ENCODE measurements around the gene PPAN.

PPAN gene, protein sequence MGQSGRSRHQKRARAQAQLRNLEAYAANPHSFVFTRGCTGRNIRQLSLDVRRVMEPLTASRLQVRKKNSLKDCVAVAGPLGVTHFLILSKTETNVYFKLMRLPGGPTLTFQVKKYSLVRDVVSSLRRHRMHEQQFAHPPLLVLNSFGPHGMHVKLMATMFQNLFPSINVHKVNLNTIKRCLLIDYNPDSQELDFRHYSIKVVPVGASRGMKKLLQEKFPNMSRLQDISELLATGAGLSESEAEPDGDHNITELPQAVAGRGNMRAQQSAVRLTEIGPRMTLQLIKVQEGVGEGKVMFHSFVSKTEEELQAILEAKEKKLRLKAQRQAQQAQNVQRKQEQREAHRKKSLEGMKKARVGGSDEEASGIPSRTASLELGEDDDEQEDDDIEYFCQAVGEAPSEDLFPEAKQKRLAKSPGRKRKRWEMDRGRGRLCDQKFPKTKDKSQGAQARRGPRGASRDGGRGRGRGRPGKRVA

DNA sequence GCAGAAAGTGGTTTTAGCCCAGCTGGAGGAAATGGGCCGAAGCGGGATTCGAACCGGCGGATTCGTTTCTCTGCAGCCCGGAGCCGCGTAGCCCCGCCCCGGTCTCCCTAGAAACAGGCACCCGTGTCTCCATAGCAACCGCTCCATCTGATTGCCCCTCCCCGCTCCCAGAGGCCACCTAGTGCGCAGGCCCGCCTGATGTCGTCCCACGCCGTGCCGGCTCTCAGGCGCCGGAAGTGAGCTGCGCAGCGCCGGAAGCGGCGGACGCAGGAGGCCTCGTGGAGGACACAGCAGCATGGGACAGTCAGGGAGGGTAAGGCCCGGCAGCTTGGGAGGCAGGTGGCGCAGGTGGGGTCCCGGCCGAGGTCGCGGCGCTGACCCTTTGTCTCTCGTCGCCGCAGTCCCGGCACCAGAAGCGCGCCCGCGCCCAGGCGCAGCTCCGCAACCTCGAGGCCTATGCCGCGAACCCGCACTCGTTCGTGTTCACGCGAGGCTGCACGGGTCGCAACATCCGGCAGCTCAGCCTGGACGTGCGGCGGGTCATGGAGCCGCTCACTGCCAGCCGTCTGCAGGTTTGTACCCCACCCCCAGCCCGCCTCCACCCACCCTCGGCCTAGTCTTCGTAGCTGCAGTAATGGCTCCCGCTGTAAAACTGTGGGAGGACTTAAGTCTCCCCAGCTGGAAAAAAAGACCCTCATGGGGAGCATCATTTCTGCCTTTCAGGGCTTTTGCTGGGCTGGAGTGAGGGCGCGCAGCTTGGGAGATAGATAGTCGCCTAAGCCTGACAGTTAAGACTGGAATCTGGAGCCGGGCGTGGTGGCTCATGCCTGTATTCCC is at the start of gene PPAN:
PPAN (plus strand) TSS at position 263 of the 837 bp plus-strand sequence; CDS start at position 296, 33 bp downstream.
- peak; percentile 92 to 99 (median 97) for DNase-seq

- no peak for DNase-seq
Measured at GRCh38 chr19:10061717-10062310, 44.3 kb upstream of the PPAN start.

- DNase-seq = no peak
Measured at GRCh38 chr19:10068205-10068604, 38.0 kb upstream of the PPAN start.

GRCh38 chr19:10069046-10069445 is 37.1 kb upstream of the PPAN start:
- DNase-seq = no peak

DNA sequence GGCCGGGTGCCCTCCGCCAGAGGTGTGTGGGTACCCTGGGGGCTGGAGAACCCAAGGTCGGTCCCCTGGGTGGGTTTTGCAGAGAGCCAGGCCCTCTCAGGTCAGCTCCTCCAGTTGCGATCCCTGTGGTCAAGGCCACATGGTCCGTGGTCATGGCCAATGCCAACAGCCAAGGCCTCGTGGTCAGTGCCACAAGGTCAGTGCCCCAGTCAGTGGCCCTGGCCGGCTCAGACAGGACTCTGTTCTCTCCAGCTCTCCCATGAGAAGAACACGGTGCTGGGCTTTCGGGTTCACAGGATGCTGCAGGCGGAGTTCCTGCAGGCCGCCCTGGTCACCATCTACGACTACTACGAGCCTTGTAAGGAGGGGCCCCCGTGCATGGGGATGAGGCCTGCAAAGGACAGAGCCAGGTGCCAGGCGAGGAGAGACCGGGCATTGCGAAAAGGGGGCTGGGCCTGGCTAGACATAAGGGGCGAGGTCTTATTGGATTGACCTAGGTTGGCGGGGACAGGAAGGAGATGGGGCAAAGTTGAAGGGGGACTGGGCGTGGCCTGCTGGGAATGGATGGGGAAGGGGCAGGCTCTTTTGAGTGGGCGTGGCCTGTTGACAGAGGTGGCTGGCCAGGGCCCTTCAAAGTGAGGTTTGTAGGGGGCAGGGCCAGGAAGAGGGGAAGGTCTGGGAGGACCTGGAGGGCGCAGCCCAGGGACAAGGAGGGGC is 35.3 kb upstream of the PPAN start:
- DNase-seq = no peak

GRCh38 chr19:10074153-10074552 is 32.0 kb upstream of the PPAN start:
- DNase-seq = peak in 1 of 3 experiments; percentile 34

DNA sequence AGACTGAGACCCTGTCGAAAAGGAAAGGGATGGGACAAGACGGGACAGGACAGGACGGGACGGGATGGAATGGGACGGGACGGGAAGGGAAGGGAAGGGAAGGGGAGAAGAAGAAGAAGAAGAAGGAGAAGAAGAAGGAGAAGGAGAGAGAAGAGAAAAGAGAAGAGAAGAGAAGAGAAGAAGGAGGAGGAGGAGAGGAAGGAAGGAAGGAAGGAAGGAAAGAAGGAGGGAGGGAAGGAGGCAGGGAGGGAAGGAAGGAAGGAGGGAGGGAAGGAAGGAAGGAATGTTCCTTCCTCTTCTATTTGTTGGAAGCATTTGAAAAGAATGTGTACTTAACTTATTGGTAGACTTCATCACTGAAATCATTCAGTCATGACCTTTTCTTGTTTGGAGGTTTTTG is 29.6 kb upstream of the PPAN start:
- no peak for DNase-seq

DNA sequence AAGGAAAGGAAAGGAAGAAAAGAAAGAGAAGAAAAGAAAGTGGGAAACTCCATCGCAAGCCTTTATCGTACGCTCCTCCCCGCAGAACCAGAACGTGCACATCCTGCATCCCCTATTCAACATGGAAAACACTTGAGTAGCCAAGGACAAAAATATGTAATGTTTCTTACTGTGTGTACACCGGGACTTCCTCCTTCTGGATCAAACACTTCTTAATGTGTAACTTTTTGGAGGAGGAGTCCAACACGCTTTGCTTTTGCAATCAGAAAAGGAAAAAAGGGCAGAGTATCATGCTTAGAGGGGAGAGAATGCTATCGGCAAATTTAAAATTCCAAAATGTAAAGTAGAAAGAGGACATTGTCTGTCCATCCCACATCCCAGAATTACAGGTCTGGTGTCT is 27.8 kb upstream of the PPAN start:
- no peak for DNase-seq

DNA sequence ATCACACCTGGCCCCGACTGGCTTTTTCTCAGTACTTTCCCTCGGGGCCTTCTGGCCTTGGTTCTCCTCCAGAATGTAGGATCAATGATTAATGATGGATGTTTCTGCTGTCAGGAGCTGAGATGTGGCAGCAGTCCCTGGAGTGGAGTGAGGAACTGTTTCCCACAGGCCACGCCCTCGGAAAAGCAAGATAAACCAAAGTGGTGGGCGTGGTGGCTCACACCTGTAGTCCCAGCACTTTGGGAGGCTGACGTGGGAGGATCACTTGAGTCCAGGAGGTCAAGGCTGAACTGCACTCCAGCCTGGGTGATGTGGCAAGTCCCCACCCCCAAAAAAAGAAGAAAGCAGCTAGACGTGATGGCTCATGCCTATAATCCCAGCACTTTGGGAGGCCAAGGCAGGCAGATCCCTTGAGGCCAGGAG is 27.1 kb upstream of the PPAN start:
- DNase-seq = no peak

DNA sequence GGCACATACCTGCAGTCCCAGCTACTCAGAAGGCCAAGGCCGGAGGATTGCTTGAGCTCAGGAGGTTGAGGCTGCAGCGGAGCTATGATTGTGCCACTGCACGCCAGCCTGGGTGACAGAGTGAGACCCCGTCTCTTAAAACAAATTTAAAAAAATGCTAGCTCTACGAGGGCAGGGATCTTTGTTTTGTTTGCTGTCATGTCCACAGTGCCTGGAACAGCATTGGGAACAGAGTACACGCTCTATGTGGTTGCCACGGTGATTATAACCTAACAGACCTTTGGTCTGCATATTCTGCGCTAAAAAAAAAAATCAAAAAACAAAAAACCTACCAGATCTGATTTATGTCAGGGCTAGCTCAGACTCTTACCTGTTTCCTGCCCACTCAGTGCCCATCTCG is 22.3 kb upstream of the PPAN start:
- no peak for DNase-seq

GRCh38 chr19:10084803-10085202 is 21.4 kb upstream of the PPAN start:
- DNase-seq = no peak

DNA sequence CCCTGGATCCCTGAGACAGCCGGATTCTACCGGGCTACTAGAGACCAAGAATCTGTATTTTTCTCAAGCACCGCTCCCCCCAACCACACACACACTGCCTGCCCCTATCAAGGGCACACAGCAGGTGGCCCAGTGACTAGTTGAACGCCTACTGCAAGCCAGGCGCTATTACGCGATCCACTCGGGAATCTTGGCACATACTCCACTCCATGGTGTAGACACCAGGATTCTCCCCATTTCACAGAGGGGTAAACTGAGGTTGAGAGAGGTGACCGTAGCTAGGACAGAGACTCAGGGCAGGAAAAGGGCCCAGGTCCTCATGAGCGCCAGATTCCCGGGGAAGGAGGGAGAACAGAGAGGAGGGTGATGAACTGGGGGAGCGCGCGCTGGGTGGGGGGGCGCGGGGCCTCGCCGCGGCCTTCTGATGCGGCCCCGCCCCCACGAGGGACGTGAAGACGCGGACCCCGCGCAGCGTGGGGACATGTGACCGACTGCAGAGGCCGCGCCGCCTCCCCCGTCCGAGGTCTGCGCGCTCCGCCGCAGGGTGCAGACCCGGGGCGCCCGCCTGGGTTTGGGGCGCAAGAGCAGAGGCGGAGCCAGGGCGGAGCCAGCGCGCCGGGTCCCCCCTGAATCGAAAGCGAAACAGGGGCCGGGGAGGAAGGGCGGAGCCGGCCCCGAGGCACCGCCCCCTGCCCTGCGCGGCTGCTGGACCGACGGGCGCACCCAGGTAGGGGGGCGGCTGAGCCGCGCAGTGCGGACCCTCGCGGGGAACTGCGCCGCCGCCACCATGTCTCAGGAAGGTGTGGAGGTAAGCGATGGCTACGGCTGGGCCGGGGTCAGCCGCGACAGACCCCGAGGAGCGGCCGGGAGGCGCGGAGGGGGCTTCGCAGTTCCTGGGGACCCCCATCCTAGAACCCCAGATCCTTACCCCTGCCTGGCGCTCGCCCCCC is 20.2 kb upstream of the PPAN start, which contains the start of gene SHFL:
SHFL (plus strand) TSS at position 677 of the 950 bp plus-strand sequence; CDS start at position 788, 111 bp downstream.
- DNase-seq = peak in 2 of 3 experiments; percentile 62 to 66

- DNase-seq = no peak
Measured at GRCh38 chr19:10086591-10087192, 19.5 kb upstream of the PPAN start.

DNA sequence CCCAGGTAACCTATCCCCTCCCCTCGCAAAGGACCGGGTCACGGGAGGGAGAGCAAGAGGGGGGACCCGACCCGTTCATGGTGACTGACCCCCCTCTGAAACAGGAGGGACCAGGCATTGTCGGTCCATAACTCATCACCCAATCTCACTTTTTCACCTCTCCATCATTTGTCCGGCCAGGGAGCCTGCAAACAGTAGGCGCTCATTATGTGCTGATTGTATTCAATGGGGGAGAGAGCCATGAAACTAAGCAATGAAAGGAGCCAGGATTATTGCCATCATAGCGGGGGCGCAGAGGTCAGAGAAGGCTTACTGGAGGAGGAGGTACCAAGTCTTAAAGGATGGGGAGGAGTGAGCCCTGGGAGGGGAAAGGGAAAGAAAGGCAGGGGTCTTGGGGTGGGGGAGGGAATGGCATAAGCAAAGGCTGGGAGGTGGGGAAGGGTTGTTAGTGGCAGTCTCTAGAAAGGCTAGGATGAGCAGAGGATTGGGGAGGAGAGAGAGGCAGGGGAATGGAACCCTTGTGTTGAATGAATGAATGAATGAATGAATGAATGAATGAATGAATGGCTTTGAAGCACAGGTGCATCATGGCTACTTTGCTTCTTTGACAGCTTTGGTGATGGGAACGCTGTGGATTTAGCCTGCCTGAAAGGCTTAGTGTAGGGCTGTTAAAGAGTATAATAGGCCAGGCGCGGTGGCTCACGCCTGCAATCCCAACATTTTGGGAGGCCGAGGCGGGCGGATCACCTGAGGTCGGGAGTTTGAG is 18.7 kb upstream of the PPAN start:
- DNase-seq = no peak

DNA sequence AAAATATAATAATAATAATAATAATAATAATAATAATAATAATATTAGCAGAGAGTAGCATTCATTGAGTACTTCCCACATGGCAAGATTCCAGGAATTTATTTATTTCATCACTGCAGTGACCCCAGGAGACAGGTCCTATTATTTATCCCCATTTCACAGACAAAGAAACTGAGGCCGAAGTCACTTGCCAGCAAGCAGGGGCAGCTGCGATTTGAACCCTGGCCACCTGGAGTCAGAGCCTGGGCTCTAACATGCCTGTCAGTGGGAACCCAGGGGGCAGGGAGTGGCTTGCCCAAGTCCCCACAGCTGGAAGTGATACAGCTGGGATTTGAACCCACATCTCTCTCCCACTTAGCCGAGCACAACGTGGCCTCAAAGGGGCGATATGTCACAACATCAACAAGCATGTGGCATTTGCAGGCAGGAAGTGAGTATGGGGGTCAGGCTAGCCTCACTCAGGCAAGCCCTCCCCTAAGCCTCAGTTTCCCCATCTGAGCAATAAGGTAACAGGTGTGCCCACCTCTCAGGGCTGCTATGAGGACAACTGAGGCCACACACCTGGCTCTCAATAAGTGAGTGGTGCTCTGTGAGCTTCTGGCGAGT is 17.1 kb upstream of the PPAN start:
- DNase-seq = no peak

DNA sequence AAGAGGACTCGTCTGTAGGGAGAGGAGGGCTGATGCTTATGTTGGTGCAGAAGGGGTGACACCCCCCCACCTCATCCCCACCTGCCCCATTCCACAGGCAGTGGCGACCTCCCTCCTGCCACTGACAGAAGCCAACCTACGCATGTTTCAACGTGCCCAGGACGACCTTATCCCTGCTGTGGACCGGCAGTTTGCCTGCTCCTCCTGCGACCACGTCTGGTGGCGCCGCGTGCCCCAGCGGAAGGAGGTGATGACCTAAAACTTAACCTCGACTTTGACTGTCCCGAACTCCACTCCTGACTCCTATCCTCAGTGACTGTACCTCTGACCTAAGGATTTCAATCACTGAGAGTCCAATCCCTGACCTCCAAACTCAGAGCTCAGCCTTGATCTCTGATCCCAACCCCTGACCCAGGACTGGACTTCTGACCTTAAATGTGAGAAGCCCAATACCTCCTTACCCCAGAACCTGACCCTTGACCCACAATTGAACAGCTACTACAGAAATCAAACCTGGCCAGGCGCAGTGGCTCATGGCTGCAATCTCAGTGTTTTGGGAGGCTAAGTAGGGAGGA is 16.3 kb upstream of the PPAN start:
- DNase-seq = no peak

DNA sequence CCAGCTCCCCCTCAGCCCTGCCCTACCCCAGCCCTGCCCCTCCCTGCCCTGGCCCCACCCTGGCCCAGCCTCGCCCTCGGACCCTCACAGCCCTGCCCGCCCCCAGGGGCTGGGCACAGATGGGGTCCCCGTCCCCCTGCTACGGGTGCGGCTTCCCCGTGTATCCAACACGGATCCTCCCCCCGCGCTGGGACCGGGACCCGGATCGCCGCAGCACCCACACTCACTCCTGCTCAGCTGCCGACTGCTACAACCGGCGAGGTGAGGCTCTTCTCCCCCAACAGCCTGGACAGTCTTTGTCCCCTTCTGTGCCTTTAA is 14.8 kb upstream of the PPAN start:
- DNase-seq = no peak

DNA sequence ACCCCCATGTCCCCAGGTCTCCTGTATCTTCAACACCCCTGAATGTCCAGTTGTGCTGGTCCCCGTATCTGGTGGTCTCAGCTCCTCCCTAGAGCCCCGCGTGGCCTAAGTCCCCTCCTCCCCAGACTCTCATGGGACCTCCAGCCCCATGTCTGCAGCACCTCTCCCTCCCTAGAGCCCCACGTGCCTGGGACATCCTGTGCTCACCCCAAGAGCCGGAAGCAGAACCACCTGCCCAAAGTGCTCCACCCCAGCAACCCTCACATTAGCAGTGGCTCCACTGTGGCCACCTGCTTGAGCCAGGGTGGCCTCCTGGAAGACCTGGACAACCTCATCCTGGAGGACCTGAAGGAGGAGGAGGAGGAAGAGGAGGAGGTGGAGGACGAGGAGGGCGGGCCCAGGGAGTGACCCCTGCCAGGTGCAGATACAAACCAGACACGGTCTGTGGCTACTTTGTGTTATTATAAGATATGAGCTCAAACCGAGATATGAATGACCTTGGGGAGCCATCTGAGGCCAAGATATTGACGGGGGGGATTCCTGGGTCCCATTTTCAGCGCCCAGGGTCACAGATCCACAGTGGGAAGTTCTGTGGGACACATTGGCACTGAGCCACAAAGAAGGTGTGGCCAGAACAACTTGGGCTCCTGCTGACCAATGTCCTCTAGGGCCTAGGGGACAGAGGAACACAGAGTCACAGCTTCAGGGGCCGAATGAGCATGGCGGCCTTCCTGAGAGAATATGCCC is 14.1 kb upstream of the PPAN start:
- DNase-seq = no peak

All from NCI-H1417 (cell line).